B cell (primary cell): Measurements from ENCODE around the gene FAM20C.

Experiments
- CTCF ChIP-seq: fragments of 200-600 bp; IDR thresholded peaks from one replicate; pipeline ENCODE4 v1.8.0; 2022; ENCODE audit warnings: antibody characterized with exemption, mild to moderate bottlenecking
- EZH2 ChIP-seq: IDR thresholded peaks from 2 replicates; pipeline ENCODE4 v1.6.1; 2012; ENCODE audit warnings: borderline replicate concordance, low read depth, mild to moderate bottlenecking, moderate library complexity, low read length; ENCODE audit not compliant: insufficient read depth, poor library complexity, severe bottlenecking

GRCh38 chr7:284762-285722 is 92.7 kb downstream of the FAM20C start:
- no peak for TF ChIP-seq CTCF
- TF ChIP-seq EZH2 = no peak
